BJ (cell line): ENCODE data around the gene SMAD6. TPM values are rescaled to one million over a fixed set of nuclear protein-coding genes. Genes with fewer than 3 reads are reported as not detected.

Experiments
- CTCF ChIA-PET: fragments of 350-600 bp; formaldehyde crosslinking; extraction: SDS; loops from one replicate; lab custom pipeline; 2021; ENCODE audit warnings: antibody characterized with exemption, inconsistent platforms; lab: Yijun Ruan, JAX
- POLR2A ChIA-PET: fragments of 300-600 bp; sonication (Branson Sonifier 250); formaldehyde crosslinking; extraction: SDS; loops from one replicate; lab custom pipeline; 2021; ENCODE audit warnings: antibody characterized with exemption; lab: Charles Lee
- DNase-seq: peaks from one replicate; pipeline ENCODE4 v3.0.0-alpha.2; 2011; ENCODE audit warnings: low read depth
- H3K27me3 ChIP-seq: 2 replicates; pipeline ENCODE4 v1.6.0; 2011; ENCODE audit warnings: low read length; ENCODE audit not compliant: control insufficient read depth, insufficient read depth
- H3K36me3 ChIP-seq: 2 replicates; pipeline ENCODE4 v1.5.1; 2011; ENCODE audit warnings: low read length; ENCODE audit not compliant: control insufficient read depth, insufficient read depth
- H3K4me3 ChIP-seq: 2 replicates; pipeline ENCODE4 v1.5.1; 2011; ENCODE audit warnings: low read depth, mild to moderate bottlenecking, control low read depth, low read length
- polyA plus RNA-seq: library from polyadenylated mRNA; depleted of rRNA; stranded (reverse); fragments of >200 nt; gene quantifications from 2 replicates; pipeline ENCODE4 v1.2.3, GENCODE V29; 2011
- TF ChIP-seq, protein P1 (sequence below): IDR thresholded peaks from 2 replicates; pipeline ENCODE4 v1.5.1; 2011; ENCODE audit warnings: low read depth, mild to moderate bottlenecking, control low read depth, inconsistent platforms, low read length, moderate library complexity; ENCODE audit not compliant: insufficient read depth

Gene SMAD6
- polyA plus RNA-seq, 1 experiment = 3.8 TPM

DNA sequence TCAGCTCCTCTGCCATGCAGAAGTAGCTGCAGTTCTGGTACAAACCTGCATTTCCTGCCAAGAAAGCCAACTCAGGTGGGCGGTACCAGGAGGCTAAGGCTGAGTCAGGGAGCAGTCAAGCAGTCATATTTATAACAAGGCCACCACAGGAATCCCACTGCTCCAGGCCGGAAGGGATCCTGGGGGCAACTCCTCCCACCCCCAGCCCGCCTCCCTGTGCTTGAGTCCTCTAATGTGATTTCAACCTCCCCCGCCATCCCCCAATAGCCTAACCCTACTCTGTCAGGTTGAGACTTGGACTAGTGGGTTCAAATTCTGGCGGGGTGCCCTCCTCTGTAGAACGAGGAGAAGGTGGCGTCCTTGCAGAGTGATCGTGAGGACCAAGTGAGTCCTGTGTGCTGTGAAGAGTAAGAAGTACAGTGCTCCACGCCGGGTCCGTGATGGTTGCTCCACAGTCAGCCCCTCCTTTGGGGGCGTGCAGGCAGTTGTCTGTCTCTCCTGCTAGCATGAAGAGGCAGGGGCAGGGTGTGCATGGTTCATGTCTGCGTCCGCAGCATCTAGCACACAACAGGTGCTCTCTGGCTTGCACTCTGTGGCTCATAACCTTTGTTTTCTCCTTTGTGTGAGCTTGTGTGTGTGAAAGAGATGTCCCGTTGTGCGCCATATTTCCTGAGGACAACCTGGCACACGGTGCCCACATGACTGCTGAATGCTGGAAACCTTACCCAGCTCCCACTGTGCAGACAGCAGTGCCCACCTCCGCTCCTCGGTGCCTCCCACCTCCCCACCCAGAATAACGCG is 78.3 kb downstream of the SMAD6 start:
- Histone ChIP-seq H3K27me3 (no peaks in the 10 kb centered on the region), H3K36me3 (peaks cover 2% of the 10 kb centered on the region), H3K4me3 (no peak overlapping the region)
- DNase-seq = no peak
- TF ChIP-seq, protein P1, sequence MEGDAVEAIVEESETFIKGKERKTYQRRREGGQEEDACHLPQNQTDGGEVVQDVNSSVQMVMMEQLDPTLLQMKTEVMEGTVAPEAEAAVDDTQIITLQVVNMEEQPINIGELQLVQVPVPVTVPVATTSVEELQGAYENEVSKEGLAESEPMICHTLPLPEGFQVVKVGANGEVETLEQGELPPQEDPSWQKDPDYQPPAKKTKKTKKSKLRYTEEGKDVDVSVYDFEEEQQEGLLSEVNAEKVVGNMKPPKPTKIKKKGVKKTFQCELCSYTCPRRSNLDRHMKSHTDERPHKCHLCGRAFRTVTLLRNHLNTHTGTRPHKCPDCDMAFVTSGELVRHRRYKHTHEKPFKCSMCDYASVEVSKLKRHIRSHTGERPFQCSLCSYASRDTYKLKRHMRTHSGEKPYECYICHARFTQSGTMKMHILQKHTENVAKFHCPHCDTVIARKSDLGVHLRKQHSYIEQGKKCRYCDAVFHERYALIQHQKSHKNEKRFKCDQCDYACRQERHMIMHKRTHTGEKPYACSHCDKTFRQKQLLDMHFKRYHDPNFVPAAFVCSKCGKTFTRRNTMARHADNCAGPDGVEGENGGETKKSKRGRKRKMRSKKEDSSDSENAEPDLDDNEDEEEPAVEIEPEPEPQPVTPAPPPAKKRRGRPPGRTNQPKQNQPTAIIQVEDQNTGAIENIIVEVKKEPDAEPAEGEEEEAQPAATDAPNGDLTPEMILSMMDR = no peak
- CTCF ChIA-PET = interaction anchor here (0.9 to 4.2 kb wide), 6 partner anchors 9 to 82 kb away, joined by 3 to 36 read pairs (median 6); partner anchors contain the start of gene SMAD6
- POLR2A ChIA-PET = no interaction called here

DNA sequence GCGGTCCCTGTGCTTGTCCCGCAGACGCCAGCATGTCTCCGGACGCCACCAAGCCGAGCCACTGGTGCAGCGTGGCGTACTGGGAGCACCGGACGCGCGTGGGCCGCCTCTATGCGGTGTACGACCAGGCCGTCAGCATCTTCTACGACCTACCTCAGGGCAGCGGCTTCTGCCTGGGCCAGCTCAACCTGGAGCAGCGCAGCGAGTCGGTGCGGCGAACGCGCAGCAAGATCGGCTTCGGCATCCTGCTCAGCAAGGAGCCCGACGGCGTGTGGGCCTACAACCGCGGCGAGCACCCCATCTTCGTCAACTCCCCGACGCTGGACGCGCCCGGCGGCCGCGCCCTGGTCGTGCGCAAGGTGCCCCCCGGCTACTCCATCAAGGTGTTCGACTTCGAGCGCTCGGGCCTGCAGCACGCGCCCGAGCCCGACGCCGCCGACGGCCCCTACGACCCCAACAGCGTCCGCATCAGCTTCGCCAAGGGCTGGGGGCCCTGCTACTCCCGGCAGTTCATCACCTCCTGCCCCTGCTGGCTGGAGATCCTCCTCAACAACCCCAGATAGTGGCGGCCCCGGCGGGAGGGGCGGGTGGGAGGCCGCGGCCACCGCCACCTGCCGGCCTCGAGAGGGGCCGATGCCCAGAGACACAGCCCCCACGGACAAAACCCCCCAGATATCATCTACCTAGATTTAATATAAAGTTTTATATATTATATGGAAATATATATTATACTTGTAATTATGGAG is 79.1 kb downstream of the SMAD6 start:
- no peaks in the 10 kb centered on the region for H3K27me3 ChIP-seq
- H3K36me3 ChIP-seq = peaks cover 2% of the 10 kb centered on the region
- ChIA-PET CTCF (interaction anchor here (2.6 to 4.0 kb wide), 2 partner anchors 70 to 82 kb away, joined by 10 to 29 read pairs; no protein-coding TSS in a partner anchor), POLR2A (no interaction called here)
- no peak for DNase-seq
- no peak overlapping the region for H3K4me3 ChIP-seq
- TF ChIP-seq, protein P1 = no peak

DNA sequence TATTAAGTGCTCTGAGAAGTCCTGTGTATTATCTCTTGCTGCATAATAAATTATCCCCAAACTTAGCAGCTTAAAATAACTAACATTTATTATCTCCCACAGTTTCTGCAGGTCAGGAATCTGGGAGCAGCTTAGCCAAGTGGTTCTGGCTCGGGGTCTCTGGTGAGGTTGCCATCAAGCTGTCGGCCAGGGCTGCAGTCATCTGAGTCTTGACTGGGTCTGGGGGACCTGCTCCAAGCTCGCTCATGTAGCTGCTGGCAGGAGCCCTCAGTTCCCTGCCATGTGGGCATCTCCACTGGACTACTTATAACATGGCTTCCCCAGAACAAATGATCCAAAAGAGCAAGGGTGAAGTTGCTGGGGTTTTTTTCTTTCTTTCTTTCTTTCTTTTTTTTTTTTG is 80.7 kb downstream of the SMAD6 start:
- H3K27me3 ChIP-seq = no peaks in the 10 kb centered on the region
- H3K4me3 ChIP-seq = no peak overlapping the region
- CTCF ChIA-PET = interaction anchor here (1.2 to 4.0 kb wide), 5 partner anchors 9 to 164 kb away, joined by 3 to 29 read pairs (median 4); no protein-coding TSS in a partner anchor

DNA sequence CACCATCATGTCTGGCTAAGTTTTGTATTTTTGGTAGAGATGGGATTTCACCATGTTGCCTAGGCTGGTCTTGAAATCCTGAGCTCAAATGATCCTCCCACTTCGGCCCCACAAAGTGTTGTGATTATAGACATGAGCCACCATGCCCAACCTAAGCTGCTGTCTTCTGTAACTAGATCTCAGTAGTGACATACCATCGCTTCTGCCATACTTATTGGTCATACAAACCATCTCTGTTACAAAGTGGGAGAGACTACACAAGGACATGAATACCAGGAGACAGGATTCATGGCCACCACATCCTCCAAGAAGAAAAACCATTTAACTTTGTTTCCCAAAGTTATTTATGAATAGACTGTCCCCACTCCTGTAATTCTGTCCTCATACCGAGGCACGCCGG is 81.3 kb downstream of the SMAD6 start:
- DNase-seq = no peak
- TF ChIP-seq, protein P1 = no peak
- peaks cover 2% of the 10 kb centered on the region for H3K36me3 ChIP-seq
- no peaks in the 10 kb centered on the region for H3K27me3 ChIP-seq
- H3K4me3 ChIP-seq = no peak overlapping the region
- POLR2A ChIA-PET = no interaction called here
- CTCF ChIA-PET = interaction anchor here (0.6 to 4.0 kb wide), 5 partner anchors 10 to 165 kb away, joined by 3 to 29 read pairs (median 4); partner anchors contain the start of gene SMAD6

More for the DNA sequence above, 80.7 kb downstream of the SMAD6 start:
- DNase-seq = no peak
- peaks cover 2% of the 10 kb centered on the region for H3K36me3 ChIP-seq
- POLR2A ChIA-PET = no interaction called here
- TF ChIP-seq, protein P1 = no peak

DNA sequence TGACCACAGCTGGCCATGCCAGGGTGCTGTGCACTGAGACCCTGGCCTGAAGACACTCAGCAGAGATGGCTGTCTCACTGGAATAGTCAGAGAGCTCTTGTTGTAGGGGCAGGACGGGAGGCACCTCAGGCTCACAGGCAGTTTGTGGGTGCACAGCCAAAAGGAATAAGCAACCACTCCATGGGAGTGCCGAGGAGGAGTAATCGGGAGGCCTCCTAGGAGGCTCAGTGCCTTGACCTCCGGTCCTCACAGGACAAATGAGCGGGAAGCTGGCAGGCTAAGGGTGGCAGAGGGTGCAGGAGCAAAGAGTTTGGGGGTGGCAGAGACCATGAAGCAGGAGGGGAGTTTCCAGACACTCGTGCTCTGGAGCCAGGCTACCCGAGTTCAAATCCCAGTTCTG is 81.7 kb downstream of the SMAD6 start:
- H3K27me3 ChIP-seq = no peaks in the 10 kb centered on the region
- peaks cover 2% of the 10 kb centered on the region for H3K36me3 ChIP-seq
- TF ChIP-seq, protein P1 = no peak
- no peak for DNase-seq
- ChIA-PET POLR2A (no interaction called here), CTCF (interaction anchor here (0.6 to 4.0 kb wide), 4 partner anchors 10 to 81 kb away, joined by 3 to 29 read pairs (median 7); partner anchors contain the start of gene SMAD6)
- no peak overlapping the region for H3K4me3 ChIP-seq
